Effector memory CD4-positive, alpha-beta T cell (primary cell): ENCODE data around the gene LDAF1.
"Not testable (repeated sequence)": the region's sequence is repeated elsewhere in the genome, so short reads cannot be mapped to it uniquely, and the experiment has no call there.

ENCODE experiments used
- DNase-seq, 3 donors: peaks; one replicate each; pipeline ENCODE4 v3.0.0-alpha.2; 2020
- H3K27ac ChIP-seq: 2 replicates; pipeline ENCODE4 v1.7.0; 2013; ENCODE audit warnings: mild to moderate bottlenecking, low read length, moderate library complexity; ENCODE audit not compliant: insufficient read depth, poor library complexity, severe bottlenecking
- H3K27me3 ChIP-seq: replicated peaks from 2 replicates; pipeline ENCODE4 v1.7.0; 2013; ENCODE audit warnings: mild to moderate bottlenecking, low read length; ENCODE audit not compliant: insufficient read depth, control insufficient read depth, poor library complexity, severe bottlenecking
- H3K36me3 ChIP-seq: 2 replicates; pipeline ENCODE4 v1.7.0; 2013; ENCODE audit warnings: mild to moderate bottlenecking, low read length, moderate library complexity; ENCODE audit not compliant: control insufficient read depth, insufficient read depth
- H3K4me1 ChIP-seq: 2 replicates; pipeline ENCODE4 v1.7.0; 2013; ENCODE audit warnings: low read length, mild to moderate bottlenecking; ENCODE audit not compliant: control insufficient read depth, insufficient read depth, poor library complexity, severe bottlenecking
- H3K4me3 ChIP-seq: 2 replicates; pipeline ENCODE4 v1.7.0; 2013; ENCODE audit warnings: low read length, low read depth, mild to moderate bottlenecking; ENCODE audit not compliant: insufficient read depth, poor library complexity, severe bottlenecking
- H3K9me3 ChIP-seq: 2 replicates; pipeline ENCODE4 v1.7.0; 2013; ENCODE audit warnings: mild to moderate bottlenecking, low read length, moderate library complexity; ENCODE audit not compliant: control insufficient read depth

The LDAF1 gene

DNA sequence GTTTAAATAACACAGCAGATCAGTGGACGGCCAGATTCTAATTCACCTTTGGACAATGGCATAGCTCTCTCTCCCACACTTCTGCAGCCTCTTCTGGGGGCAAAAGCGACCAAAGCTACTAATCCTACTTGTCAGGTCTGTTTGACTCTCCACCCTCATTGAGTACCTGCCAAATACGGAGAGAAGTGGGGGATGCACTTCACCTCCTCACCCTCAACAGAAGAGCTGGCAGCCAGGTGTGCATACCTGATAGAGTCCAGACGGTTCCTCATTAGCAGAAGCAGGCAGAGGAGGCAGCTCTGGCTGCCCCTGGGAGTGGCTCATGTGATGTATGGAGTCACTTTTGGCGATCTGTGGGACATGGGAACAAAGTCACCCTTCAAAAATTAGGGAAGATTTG, 12.7 kb upstream of the LDAF1 start:
- Histone ChIP-seq H3K4me1 (no peaks in the 10 kb centered on the region), H3K27ac (no peak overlapping the region), H3K4me3 (no peak overlapping the region), H3K9me3 (no peaks in the 10 kb centered on the region), H3K36me3 (no peaks in the 10 kb centered on the region), H3K27me3 (no peaks in the 10 kb centered on the region)
- no peak for DNase-seq

DNA sequence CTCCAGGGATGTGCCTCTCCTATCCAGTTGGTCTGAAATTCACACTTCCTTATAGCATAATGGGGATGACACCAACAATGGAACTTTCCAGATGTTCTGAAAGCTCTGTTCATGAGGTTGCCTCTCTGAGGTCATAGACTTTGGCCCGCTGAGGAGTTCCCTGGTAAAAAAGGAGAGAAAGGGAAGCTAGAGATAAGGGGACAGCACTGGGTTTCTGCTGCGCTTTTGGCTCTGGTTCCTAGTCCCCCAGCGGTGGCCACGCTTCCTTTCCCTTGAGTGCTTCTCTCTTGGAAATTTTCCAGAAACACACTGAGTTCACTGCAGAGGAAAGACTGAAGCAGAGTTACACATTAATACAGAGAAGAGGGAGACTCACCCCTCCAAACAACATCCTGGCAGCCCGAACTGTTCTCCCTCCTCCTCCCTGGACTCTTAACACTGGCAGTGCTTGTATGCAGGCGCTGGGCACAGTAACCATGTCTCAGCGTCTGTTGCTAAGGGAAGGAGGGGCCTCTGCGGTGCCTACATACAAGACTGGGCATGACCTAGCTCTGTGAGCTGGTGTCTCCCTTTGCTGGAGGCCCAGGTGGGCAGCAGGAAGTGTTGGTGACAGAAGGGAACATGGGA, 8.0 kb upstream of the LDAF1 start, which contains the start of gene DNAH3:
TSS of gene DNAH3 (minus strand) at position 472 of the 627 bp plus-strand sequence. CDS start 527 bp downstream, outside the sequence.
- no peak for DNase-seq
- Histone ChIP-seq H3K4me1 (no peaks in the 10 kb centered on the region), H3K27ac (no peak within 1 kb of the TSS)

DNA sequence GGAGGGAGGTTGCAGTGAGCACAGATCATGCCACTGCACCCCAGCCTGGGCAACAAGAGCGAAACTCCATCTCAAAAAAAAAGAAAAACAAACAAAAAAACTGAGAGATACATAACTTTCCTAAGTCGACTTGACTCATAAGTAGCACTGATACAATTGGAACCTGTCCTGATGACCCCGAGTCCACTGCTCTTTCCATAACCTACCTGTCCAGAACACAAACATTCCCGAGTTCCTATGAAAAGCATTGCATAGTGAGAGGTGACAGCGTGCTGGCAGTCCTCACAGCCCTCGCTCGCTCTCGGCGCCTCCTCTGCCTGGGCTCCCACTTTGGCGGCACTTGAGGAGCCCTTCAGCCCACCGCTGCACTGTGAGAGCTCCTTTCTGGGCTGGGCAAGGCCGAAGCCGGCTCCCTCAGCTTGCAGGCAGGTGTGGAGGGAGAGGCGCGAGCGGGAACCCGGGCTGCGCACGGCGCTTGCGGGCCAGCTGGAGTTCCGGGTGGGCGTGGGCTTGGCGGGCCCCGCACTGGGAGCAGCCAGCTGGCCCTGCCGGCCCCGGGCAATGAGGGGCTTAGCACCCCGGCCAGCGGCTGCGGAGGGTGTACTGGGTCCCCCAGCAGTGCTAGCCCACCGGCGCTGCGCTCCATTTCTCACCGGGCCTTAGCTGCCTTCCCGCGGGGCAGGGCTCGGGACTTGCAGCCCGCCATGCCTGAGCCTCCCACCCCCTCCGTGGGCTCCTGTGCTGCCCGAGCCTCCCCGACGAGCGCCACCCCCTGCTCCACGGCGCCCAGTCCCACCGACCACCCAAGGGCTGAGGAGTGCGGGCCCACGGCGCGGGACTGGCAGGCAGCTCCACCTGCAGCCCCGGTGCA, 6.1 kb upstream of the LDAF1 start:
- H3K27me3 ChIP-seq, H3K4me1 ChIP-seq, H3K27ac ChIP-seq, H3K36me3 ChIP-seq, H3K9me3 ChIP-seq, H3K4me3 ChIP-seq, DNase-seq: not testable (repeated sequence)

More for the DNA sequence above, 8.0 kb upstream of the LDAF1 start, which contains the start of gene DNAH3:
- H3K4me3 ChIP-seq, result no peak within 1 kb of the TSS
- no peaks in the 10 kb centered on the region for H3K9me3 ChIP-seq
- H3K27me3 ChIP-seq, result no peaks in the 10 kb centered on the region
- H3K36me3 ChIP-seq, result no peaks in the 10 kb centered on the region

DNA sequence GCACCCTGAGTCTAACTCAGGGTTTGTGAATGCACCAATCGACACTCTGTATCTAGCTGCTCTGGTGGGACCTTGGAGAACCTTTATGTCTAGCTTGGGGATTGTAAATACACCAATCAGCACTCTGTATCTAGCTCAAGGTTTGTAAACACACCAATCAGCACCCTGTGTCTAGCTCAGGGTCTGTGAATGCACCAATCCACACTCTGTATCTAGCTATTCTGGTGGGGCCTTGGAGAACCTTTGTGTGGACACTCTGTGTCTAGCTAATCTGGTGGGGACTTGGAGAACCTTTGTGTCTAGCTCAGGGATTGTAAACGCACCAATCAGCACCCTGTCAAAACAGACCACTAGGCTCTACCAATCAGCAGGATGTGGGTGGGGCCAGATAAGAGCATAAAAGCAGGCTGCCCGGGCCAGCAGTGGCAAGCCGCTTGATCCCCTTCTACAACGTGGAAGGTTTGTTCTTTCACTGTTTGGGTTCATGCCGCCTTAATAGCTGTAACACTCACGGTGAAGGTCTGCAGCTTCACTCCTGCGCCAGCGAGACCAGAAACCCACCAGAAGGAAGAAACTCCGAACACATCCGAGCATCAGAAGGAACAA, 5.2 kb upstream of the LDAF1 start:
- not testable (repeated sequence) for H3K4me1 ChIP-seq, H3K4me3 ChIP-seq, H3K9me3 ChIP-seq

DNA sequence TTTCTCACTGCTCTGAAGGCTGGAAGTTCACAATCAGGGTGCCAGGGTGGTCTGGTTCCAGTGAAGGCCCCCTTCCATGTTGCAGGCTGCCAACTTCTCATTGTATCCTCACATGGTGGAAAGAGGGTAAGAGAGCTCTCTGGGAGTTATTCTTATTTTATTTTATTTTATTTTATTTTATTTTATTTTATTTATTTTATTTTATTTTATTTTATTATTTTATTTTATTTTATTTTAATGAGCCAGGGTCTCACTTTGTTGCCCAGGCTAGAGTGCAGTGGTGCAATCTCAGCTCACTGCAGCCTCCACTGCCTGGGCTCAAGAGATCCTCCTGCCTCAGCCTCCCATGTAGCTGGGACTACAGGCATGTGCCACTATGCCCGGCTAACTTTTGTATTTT, 2.5 kb upstream of the LDAF1 start:
- H3K4me3 ChIP-seq, H3K9me3 ChIP-seq, H3K36me3 ChIP-seq, H3K27ac ChIP-seq, DNase-seq, H3K27me3 ChIP-seq: not testable (repeated sequence)
- peaks cover 14% of the 10 kb centered on the region for H3K4me1 ChIP-seq

More for the DNA sequence above, 5.2 kb upstream of the LDAF1 start:
- H3K36me3 ChIP-seq, H3K27ac ChIP-seq, DNase-seq, H3K27me3 ChIP-seq: not testable (repeated sequence)

DNA sequence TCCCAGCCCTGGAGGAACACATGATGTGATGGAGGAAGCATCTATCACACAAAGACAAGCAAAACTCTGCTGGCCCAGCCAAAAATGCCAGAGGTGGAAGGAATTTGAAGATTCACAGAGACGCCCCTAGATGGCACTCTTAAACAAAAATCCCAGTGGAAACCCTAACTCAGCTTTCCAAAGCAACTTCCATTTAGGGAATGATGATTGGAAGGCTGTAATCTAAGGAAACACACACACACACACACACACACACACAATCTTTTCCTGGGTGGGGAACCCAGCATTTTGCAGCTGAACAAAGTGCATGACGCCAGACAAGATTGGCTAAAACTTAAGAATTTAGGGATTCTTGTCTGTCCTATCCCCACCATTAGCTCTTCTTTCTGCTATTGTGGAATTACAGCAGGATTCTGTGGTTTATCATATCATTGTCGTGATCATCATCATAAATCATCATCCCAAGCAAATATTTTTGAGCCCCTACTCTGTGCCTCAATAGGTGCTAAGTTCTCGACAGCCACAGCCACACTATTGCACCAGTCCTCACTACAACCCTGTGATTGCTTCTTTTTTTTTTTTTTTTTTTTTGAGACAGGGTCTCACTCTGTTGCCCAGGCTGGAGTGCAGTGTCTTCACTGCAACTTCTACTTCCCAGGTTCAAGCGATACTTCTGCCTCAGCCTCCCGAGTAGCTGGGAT, 1.6 kb upstream of the LDAF1 start:
- DNase-seq, result no peak
- Histone ChIP-seq H3K27me3 (no peaks in the 10 kb centered on the region), H3K9me3 (no peaks in the 10 kb centered on the region), H3K4me3 (no peak overlapping the region), H3K27ac (no peak overlapping the region), H3K4me1 (peaks cover 14% of the 10 kb centered on the region), H3K36me3 (no peaks in the 10 kb centered on the region)

DNA sequence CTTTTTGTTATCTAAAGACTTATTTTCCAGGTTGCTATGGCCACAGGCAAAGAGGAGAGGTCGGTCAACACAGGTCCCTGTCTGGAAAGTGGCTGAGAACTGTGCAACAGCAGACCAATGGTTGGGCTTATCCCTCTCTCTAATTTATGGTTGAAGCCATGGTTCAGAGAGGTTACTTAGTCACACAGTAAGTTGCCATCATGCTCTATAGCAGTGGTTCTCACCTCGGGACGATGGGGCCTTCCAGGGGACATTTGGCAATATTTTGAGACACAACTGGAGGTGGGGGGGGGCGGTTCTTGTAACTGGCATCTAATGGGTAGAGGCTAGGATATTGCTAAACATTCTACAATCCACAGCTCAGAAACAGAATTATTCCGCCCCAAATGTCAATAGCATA, 842 bp upstream of the LDAF1 start:
- no peak overlapping the region for H3K27ac ChIP-seq
- DNase-seq, result no peak
- no peak overlapping the region for H3K4me3 ChIP-seq
- H3K36me3 ChIP-seq, result no peaks in the 10 kb centered on the region
- no peaks in the 10 kb centered on the region for H3K9me3 ChIP-seq
- no peaks in the 10 kb centered on the region for H3K27me3 ChIP-seq
- H3K4me1 ChIP-seq, result peaks cover 14% of the 10 kb centered on the region

DNA sequence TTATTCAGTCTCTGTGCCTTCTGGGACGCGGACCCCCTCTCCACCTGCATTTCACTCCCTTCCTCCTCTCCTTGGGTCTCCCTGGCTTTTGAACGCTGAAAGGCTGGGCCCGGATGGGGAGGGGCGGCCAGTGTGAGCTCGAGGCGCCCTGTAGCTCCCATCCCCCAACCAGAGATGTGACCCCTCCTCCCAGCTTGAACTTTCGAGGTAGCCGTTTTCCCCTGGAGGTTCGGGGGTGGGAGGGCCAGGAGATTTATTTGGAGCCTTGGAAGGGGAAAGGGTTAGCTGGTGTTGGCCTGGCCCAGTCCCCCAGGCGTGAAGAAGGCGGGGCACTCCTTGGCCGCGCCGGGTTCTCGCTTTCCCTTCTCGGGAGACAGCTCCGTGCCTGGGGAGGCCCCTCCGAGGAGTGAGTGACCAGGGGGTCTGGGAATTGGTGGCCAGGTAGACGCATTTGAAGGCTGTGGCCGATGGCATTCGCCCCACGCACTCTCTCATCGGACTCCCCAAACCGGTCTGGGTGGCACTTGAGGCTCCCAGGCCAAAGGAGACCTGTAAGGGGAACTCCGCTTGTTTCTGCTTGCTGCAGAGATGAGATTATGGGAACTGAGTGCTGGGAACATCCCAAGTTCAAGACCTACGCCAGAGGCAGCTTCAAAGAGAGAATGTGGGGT, 942 bp downstream of the LDAF1 start:
- peak overlapping the region; percentile 81 for H3K4me3 ChIP-seq

DNA sequence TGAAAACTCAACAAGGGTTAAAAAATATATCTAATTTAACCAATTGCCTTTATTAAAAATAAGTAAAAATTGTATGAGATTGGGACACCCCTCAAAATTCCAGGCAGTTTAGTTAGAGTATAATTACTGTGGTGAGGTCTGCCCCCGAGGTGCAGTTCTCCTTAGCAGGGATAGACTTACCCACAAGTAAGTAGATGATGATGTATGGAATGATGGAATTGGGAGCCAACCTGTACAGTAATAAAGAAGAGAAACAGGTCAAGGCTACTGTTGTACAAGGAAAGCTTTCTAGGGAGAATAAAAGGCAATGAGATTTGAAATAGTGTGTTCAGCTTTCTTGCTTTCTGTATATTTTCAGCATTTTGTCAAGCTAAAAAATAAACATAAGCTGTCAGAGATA, 1.8 kb downstream of the LDAF1 start:
- H3K9me3 ChIP-seq, result no peaks in the 10 kb centered on the region
- no peak overlapping the region for H3K27ac ChIP-seq
- peaks cover 4% of the 10 kb centered on the region for H3K36me3 ChIP-seq
- no peaks in the 10 kb centered on the region for H3K27me3 ChIP-seq
- peaks cover 14% of the 10 kb centered on the region for H3K4me1 ChIP-seq
- DNase-seq, result no peak
- H3K4me3 ChIP-seq, result no peak overlapping the region

More for the DNA sequence above, 942 bp downstream of the LDAF1 start:
- Histone ChIP-seq H3K27me3 (no peaks in the 10 kb centered on the region), H3K4me1 (peaks cover 14% of the 10 kb centered on the region), H3K27ac (no peak overlapping the region), H3K9me3 (no peaks in the 10 kb centered on the region), H3K36me3 (peaks cover 4% of the 10 kb centered on the region)
- no peak for DNase-seq
